ENCODE data around the gene TRAPPC2.
"Not testable (repeated sequence)": the region's sequence is repeated elsewhere in the genome, so short reads cannot be mapped to it uniquely, and the experiment has no call there.

TRAPPC2 gene

GRCh38 chrX:13670197-13670596 is 64.2 kb downstream of the TRAPPC2 start:
- TF ChIP-seq CTCF (IDR thresholded peaks at IDR 0.05; ENCODE audit: low read length) (no peak), EZH2 (optimal IDR thresholded peaks at IDR 0.05; ENCODE audit: low read depth, low read length) (no peak), EZH2phosphoT487 (IDR thresholded peaks at IDR 0.05; ENCODE audit: low read length) (no peak)
- DNase-seq, result no peak
- H3F3A ChIP-seq (ENCODE audit: insufficient read depth, low read length), result no peaks in the 10 kb centered on the region
- H3K36me3 ChIP-seq (replicated peaks; ENCODE audit: insufficient read depth, low read length), result no peaks in the 10 kb centered on the region
- H3K79me2 ChIP-seq (ENCODE audit: low read length), result no peaks in the 10 kb centered on the region
- H3K4me1 ChIP-seq (ENCODE audit: low read length), result peaks cover under 1% of the 10 kb centered on the region; the same call in 1 of the 2 replicates
- H3K9me2 ChIP-seq (replicated peaks; ENCODE audit: insufficient read depth, low read length), result no peaks in the 10 kb centered on the region
- no peak overlapping the region for H3K9ac ChIP-seq (ENCODE audit: low read length)
- H4K20me1 ChIP-seq (ENCODE audit: insufficient read depth, low read length), result no peaks in the 10 kb centered on the region
- no peak overlapping the region for H3K4me3 ChIP-seq (ENCODE audit: low read length)
- no peaks in the 10 kb centered on the region for H3K27me3 ChIP-seq (replicated peaks; ENCODE audit: insufficient read depth, low read length)
- no peak overlapping the region for H3K27ac ChIP-seq (ENCODE audit: low read length)
- H3K9me3 ChIP-seq (replicated peaks; ENCODE audit: insufficient read depth, low read length), result no peaks in the 10 kb centered on the region
- H2AFZ ChIP-seq (ENCODE audit: low read length), result no peak overlapping the region
- H3K4me2 ChIP-seq (ENCODE audit: low read depth, low read length), result no peak overlapping the region

DNA sequence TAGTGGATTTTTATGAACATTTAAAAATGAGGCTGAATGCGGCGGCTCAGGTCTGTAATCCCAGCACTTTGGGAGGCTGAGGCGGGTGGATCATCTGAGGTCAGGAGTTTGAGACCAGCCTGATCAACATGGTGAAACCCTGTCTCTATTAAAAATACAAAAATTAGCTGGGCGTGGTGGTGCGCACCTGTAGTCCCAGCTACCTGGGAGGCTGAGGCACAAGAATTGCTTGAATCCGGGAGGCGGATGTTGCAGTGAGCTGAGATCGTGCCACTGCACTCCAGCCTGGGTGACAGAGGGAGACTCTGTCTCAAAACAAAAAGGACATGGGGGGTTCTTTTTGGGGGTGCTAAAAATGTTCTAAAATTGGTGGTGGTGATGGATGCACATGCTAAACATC is 64.7 kb downstream of the TRAPPC2 start:
- not testable (repeated sequence) for H2AFZ ChIP-seq (ENCODE audit: low read length); H3F3A ChIP-seq (ENCODE audit: insufficient read depth, low read length); H3K79me2 ChIP-seq (ENCODE audit: low read length); H3K27me3 ChIP-seq (replicated peaks; ENCODE audit: insufficient read depth, low read length); H3K4me1 ChIP-seq (ENCODE audit: low read length); H4K20me1 ChIP-seq (ENCODE audit: insufficient read depth, low read length); H3K9me2 ChIP-seq (replicated peaks; ENCODE audit: insufficient read depth, low read length); H3K9me3 ChIP-seq (replicated peaks; ENCODE audit: insufficient read depth, low read length); DNase-seq; H3K36me3 ChIP-seq (replicated peaks; ENCODE audit: insufficient read depth, low read length)
- peak overlapping the region; percentile 92; the same call in 1 of the 2 replicates for H3K27ac ChIP-seq (ENCODE audit: low read length)
- H3K4me3 ChIP-seq (ENCODE audit: low read length), result peak overlapping the region; percentile 53; the same call in 1 of the 2 replicates
- peak overlapping the region; percentile 55; the same call in 1 of the 2 replicates for H3K4me2 ChIP-seq (ENCODE audit: low read depth, low read length)
- H3K9ac ChIP-seq (ENCODE audit: low read length), result peak overlapping the region; percentile 64

- DNase-seq, result peak; percentile 76
- 0 out of 2 replicates have a peak overlapping the region, but pooled peaks have one; percentile 48 for H2AFZ ChIP-seq (ENCODE audit: low read length)
Observed at GRCh38 chrX:13669246-13669737, 65.1 kb downstream of the TRAPPC2 start.

More at GRCh38 chrX:13669246-13669737, 65.1 kb downstream of the TRAPPC2 start:
- TF ChIP-seq EZH2phosphoT487 (IDR thresholded peaks at IDR 0.05; ENCODE audit: low read length) (no peak), EZH2 (optimal IDR thresholded peaks at IDR 0.05; ENCODE audit: low read depth, low read length) (no peak), CTCF (IDR thresholded peaks at IDR 0.05; ENCODE audit: low read length) (no peak)
- Histone ChIP-seq H3K9ac (ENCODE audit: low read length) (peak overlapping the region; percentile 64), H3K4me3 (ENCODE audit: low read length) (peak overlapping the region; percentile 53), H4K20me1 (ENCODE audit: insufficient read depth, low read length) (no peaks in the 10 kb centered on the region), H3K79me2 (ENCODE audit: low read length) (0 out of 2 replicates have a peak, but pooled peaks cover 2% of the 10 kb centered on the region), H3K36me3 (replicated peaks; ENCODE audit: insufficient read depth, low read length) (no peaks in the 10 kb centered on the region), H3K27me3 (replicated peaks; ENCODE audit: insufficient read depth, low read length) (no peaks in the 10 kb centered on the region), H3K4me2 (ENCODE audit: low read depth, low read length) (peak overlapping the region; percentile 55; the same call in 1 of the 2 replicates), H3K9me3 (replicated peaks; ENCODE audit: insufficient read depth, low read length) (no peaks in the 10 kb centered on the region), H3K27ac (ENCODE audit: low read length) (peak overlapping the region; percentile 92), H3K4me1 (ENCODE audit: low read length) (peaks cover 9% of the 10 kb centered on the region), H3F3A (ENCODE audit: insufficient read depth, low read length) (no peaks in the 10 kb centered on the region), H3K9me2 (replicated peaks; ENCODE audit: insufficient read depth, low read length) (no peaks in the 10 kb centered on the region)
